Peyer's patch (tissue), 4 donors: Measurements from ENCODE around the gene IL12RB1.

Experiments
- CTCF ChIP-seq, 6 experiments: fragments of 450-650 bp in 4 of 6; fragments of 200-600 bp in 2 of 6; sonication (generic) in 1 of 6; IDR thresholded peaks; one replicate each; pipeline ENCODE4 v1.5.1; 2017 to 2019; ENCODE audit warnings: antibody characterized with exemption in 6 of 6, mild to moderate bottlenecking in 3 of 6, moderate library complexity in 1 of 6
- POLR2A ChIP-seq, 2 donors: fragments of 450-650 bp; IDR thresholded peaks; one replicate each; pipeline ENCODE4 v1.5.1; 2017; ENCODE audit warnings: antibody characterized with exemption in 2 of 2, mild to moderate bottlenecking in 2 of 2, moderate library complexity in 2 of 2

GRCh38 chr19:18119013-18119716 lies 32.4 kb upstream of the IL12RB1 start:
- TF ChIP-seq POLR2A (IDR thresholded peaks at IDR 0.05) = no peak
- no peak for TF ChIP-seq CTCF (IDR thresholded peaks at IDR 0.05)
